AG10803 (cell line): ENCODE measurements around the gene EML1.
A peak's percentile ranks its signal among the peaks of the same experiment; 100 is the strongest.

Experiments used
- DNase-seq: peaks from one replicate; pipeline ENCODE4 v3.0.0; 2010; ENCODE audit warnings: low read depth
- H3K4me3 ChIP-seq: 2 replicates; pipeline ENCODE4 v1.5.1; 2011; ENCODE audit warnings: mild to moderate bottlenecking, low read length, control low read depth
- TF ChIP-seq, protein P1 (sequence below): conservative IDR thresholded peaks from 2 replicates; pipeline ENCODE4 v1.5.1; 2011; ENCODE audit warnings: mild to moderate bottlenecking, low read length, control low read depth, inconsistent platforms

EML1 gene

GRCh38 chr14:99748529-99748928, 44.7 kb upstream of the EML1 start:
- no peak for DNase-seq
- no peak overlapping the region for H3K4me3 ChIP-seq
- TF ChIP-seq, protein P1, sequence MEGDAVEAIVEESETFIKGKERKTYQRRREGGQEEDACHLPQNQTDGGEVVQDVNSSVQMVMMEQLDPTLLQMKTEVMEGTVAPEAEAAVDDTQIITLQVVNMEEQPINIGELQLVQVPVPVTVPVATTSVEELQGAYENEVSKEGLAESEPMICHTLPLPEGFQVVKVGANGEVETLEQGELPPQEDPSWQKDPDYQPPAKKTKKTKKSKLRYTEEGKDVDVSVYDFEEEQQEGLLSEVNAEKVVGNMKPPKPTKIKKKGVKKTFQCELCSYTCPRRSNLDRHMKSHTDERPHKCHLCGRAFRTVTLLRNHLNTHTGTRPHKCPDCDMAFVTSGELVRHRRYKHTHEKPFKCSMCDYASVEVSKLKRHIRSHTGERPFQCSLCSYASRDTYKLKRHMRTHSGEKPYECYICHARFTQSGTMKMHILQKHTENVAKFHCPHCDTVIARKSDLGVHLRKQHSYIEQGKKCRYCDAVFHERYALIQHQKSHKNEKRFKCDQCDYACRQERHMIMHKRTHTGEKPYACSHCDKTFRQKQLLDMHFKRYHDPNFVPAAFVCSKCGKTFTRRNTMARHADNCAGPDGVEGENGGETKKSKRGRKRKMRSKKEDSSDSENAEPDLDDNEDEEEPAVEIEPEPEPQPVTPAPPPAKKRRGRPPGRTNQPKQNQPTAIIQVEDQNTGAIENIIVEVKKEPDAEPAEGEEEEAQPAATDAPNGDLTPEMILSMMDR, result no peak

DNA sequence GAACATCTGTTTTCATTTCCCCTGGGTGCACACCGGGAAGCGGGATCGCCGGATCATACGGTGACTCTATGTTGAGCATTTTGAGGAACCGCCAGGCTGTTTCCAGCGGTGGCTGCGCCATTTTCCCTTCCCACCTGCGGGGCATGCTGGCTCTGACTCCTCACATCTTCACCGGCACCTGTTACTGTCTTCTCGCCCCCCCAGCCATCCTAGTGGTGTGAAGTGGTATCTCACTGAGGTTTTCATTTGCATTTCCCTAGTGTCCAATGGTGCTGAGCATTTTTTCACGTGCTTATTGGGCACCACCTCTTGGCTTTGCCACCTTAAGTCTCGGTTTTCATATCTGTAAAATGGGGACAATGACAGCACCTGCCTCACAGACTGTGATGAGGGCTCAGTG, 44.1 kb upstream of the EML1 start:
- DNase-seq, result no peak
- TF ChIP-seq, protein P1, result peak; percentile 22
- H3K4me3 ChIP-seq, result no peak overlapping the region

GRCh38 chr14:99749763-99750715, 43.2 kb upstream of the EML1 start:
- TF ChIP-seq, protein P1, result no peak
- no peak for DNase-seq
- H3K4me3 ChIP-seq, result no peak overlapping the region

- DNase-seq, result no peak
- no peak overlapping the region for H3K4me3 ChIP-seq
- TF ChIP-seq, protein P1, result no peak
These were observed 42.3 kb upstream of the EML1 start for GRCh38 chr14:99750746-99751450.

GRCh38 chr14:99751539-99752485, 41.4 kb upstream of the EML1 start:
- peak; percentile 43 for DNase-seq
- TF ChIP-seq, protein P1, result no peak
- H3K4me3 ChIP-seq, result no peak overlapping the region

GRCh38 chr14:99752486-99753121, 40.6 kb upstream of the EML1 start:
- TF ChIP-seq, protein P1, result no peak
- peak; percentile 72 for DNase-seq
- H3K4me3 ChIP-seq, result no peak overlapping the region
